HG03135 (cell line): Measurements from ENCODE around the gene NDUFV2.
"Not testable (repeated sequence)": the region's sequence is repeated elsewhere in the genome, so short reads cannot be mapped to it uniquely, and the experiment has no call there.

Source experiments
- ATAC-seq: cut with Tn5 transposase; IDR thresholded peaks from one replicate; pipeline ENCODE4 v1.9.1; 2021; ENCODE audit warnings: mild to moderate bottlenecking, moderate library complexity; ENCODE audit not compliant: unreplicated experiment

NDUFV2 gene

DNA sequence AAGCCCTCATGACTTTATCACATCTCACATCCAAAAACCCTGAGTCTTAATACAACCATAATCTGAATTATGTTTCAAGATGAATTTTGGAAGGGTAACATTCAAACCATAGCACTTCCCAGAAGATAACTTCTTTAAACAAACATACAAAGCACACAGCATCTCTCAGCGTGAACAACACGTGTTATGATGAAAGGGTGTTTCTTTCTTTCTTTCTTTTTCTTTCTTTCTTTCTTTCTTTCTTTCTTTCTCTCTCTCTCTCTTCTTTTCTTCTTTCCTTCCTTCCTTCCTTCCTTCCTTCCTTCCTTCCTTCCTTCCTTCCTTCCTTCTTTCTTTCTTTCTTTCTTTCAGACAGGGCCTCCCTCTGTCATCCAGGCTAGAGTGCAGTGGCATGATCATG, 13.8 kb upstream of the NDUFV2 start:
- ATAC-seq: not testable (repeated sequence)

DNA sequence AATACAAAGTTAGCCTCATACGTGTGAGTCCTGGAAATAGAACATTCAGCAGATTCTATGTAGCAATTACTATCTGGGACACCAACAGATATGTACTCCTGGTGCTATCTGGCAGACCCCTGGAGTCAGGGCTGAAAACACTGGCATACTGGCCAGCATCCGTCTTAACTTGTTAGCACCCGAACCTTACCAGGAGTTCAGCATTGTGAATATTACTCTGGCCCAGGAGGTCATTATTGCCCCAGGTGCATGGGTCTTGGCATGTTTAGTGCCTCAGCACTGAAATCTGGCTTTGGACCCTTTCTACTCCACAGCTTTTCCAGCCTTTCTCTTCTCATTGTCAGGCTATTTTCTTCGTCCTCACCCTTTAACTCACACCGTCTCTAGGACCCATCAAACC, 11.9 kb upstream of the NDUFV2 start:
- no peak for ATAC-seq

DNA sequence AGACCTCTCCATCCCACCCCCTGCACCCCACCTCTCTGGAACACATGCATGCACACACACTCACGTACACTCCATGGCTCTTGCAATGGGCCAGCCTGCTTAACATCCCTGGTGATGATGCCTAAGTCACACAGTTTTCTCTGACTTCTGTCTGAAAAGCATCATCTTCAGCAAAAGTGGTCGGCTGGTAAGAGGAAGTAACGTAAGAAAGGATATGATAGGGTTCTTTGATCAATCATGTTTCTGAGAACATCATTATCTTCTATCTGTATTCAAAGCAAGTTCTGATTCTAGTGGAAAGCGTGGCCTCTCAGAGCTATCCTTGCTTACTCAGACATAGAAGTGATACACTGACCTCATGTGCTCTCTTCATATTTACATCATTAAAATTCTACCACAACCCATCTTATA, 11.4 kb upstream of the NDUFV2 start:
- ATAC-seq: no peak

DNA sequence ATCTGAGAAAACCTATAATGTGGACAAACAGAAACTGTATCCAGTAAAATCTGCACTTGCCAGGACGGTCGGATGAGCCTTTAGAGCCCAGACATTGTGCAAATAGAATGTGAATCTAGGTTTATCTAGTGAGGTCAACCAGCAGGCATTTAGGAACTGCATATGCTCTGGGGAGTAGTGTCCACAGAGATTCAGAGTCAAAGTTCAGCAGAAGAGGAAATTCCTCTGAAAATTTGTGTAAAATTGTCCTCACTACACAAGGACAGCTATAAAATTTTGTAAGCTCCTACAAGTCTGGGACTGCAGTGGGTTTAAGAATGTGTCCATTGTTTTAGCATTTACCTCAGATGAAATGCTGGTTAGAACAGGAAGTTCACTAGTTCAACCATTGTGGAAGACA, 9.8 kb upstream of the NDUFV2 start:
- no peak for ATAC-seq

DNA sequence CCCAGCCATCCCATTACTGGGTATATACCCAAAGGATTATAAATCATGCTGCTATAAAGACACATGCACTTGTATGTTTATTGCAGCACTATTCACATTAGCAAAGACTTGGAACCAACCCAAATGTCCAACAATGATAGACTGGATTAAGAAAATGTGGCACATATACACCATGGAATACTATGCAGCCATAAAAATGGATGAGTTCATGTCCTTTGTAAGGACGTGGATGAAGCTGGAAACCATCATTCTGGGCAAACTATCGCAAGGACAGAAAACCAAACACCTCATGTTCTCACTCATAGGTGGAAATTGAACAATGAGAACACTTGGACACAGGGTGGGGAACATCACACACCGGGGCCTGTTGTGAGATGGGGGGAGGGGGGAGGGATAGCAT, 9.4 kb upstream of the NDUFV2 start:
- not testable (repeated sequence) for ATAC-seq

DNA sequence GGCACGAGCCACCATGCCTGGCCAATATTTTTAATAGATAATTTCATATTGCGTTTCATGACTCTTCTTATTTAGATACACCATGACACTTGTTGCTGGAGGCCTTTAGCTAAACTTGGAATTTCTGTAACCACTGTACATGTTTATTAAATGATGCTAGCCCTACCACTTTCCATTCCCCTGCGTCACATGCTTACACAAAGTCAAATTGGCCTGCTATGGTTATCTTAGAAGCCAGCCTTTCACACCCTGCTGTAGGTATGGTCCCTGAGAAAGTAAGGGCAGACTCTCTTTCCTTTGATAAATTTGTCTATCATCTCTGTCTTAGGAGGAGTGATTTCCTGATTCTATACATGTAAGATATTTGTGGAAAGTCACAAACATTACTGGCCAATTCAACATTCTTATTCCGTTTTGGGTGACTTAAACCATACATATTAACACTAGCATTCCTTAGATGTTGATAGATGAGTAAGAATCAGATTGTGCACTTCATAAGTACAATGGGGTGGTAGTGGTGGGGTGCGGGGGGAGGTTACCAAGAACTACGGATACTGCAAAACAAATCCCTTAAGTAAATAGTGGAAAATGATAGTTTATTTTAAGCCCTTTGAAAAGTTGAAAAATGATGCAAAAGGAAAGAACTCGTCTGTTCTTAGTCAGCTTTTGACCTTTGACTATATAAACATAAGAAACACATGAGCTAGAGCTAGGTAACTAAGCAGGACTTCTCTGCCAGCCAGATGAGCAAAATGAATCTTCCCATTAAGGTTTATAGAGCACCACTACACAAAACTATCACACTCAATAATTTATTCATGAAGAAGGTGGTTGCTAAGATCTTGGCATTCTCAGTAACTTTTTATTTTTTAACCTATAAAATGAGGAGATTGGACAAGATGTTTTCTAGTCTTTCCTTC, 7.9 kb upstream of the NDUFV2 start:
- ATAC-seq: no peak

DNA sequence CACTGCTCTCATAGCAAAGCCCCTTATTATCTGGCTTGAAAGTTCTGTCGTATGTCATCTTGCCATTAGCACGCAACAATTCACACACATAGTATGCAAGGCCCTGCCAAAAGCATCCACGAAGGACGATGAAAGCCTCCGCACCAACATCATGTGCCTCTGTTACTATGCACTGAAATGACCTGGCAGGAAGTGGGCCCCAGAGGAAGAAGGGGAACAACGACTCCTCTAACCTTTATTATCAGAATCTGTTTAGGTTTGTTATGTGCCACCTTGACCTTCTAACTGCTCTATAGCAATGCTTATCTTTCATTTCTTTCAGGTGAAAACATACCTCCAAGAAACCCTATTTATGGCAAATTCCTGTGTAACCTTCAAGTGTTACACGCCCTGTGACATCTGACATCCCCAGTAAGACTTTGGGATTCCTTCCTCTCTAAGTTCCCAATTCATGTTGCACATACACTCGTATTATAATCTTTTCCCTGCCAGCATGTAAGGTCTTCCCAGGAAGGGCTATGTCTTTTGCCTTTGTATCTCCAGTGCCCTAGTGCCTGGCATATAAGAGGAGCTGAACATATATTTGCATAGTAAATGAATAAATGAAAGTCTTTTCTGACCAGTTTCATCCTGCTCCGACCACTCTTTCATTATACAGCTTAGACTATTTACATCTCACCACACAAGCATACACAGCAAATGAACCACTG, 7.0 kb upstream of the NDUFV2 start:
- ATAC-seq: peak; percentile 89

DNA sequence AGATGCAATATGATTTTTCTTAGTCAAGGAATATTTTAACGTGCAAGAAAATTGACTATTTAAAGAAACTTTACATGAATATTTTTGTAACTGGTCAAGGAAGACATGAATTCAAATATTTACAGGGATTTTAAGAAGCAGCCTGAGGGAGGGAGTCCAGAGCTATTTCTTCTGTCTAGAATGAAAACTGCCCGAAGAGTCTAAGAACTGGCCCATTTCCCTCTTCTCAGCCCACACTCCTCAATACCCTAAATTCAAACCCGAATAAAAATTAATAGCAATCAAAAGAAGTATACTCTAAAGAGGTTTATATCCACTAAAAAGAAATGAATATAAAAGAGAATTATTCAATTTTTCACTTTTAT, 6.5 kb upstream of the NDUFV2 start:
- ATAC-seq: no peak

DNA sequence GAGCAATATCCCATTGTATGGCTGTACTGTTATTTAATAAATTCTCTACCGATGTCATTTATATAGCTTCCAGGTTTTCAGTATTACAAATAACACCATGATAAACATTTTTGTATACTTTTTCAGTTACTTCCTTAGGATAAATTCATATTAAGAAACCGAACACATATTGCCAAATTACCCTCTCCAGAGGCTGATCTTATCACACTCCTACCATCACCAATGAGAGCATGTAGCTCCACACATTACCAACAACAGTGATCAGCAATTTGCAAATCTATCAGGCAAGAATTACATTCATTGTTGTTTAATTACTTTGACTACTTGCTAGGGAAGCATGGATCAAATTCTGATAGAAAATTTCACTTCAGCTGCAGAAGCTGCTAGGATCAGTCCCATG, 5.8 kb upstream of the NDUFV2 start:
- ATAC-seq: no peak

DNA sequence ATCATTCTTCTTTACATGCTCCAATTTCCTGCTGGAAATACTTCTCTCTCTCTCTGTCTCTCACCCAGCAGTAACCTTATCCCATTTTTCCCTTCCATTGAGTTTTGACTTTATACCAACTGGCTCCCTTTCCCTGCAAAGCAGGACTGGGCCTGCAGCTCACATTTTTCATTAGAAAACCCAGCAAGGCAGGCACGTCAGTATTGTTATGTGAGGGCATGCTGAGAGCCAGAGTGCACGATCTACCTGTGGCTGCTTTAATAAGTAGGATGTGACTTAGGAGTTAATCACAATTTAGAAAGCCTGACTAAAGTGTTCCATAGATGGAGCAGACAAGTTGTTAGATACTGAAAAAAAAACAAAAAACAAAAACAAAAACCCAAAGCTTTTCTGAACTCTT, 5.2 kb upstream of the NDUFV2 start:
- ATAC-seq: no peak

DNA sequence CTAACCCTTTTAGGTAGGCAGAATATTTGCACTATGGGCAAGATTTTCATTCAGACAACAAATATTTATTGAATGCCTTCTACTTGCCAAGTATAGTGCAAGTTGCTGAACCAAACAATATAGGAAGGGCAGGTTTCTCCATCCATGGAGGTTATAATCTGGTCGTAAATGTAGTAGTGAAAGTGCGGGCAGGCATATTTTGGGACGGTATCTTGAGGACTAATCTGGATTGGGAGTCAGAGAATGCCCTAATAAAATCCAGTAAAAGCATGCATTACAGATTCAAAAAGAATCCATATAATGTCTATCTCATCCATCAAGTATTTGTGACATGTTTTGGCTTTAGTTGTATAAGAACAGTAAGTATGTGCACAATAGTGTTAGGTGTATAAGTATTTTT, 1.7 kb upstream of the NDUFV2 start:
- ATAC-seq: no peak

DNA sequence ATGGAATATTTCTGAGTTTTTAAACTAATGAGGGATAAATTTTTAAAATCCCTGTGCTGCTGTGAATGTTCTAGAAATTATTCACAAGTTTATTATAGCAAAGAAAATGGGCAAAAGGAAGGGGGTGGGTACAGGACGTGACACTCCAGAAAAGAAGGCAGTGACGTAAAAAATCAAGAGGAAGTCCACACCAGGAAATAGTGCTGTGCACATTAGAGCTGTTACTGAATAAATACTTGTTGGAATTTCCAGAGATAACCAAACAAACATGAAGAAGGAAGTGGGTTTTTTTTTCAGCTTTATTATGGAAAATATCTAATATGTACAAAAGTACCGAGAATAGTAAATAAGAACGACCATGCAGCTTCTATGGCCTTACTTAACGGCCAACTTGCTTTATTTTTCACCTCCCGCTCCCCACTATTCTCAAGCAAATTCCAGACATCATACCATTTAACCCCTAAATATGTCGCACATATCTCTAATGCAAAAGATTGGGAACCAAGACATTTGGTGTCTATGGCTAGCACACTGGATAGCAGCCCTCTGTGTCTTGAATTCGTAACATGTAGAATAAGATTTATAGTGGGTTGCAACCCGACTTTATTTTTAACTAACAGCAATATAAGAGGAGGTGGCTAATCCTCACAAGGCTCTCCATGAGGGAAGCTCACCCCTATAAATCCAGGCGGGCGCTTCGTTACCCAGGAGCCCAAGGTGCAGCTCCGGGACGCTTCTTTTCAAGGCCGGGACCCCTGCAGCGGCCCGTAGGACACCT, 580 bp upstream of the NDUFV2 start:
- ATAC-seq: peak; percentile 11

DNA sequence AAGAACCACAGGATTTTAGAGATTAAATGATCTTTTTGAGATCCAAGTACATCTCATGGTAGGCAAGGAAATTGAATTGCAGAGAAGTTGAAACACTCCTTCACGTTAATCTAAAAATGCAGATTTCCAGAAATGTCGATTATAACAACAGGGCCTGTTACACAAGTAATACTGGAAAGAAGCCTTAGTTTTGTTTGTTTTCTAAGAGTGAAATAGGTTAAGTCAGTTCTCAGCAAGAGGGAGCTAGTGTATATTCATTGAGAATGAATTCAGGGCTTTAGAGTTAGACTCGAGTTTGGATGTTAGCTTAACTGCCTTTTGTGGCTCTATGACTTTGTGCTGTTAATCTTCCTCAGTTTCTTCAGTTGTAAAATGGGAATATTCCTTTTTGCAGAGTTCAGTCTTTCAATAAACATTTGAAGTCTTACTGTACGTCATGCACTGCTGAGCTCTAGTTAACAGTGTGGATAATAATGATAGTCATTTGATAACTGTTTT, 926 bp downstream of the NDUFV2 start:
- no peak for ATAC-seq

DNA sequence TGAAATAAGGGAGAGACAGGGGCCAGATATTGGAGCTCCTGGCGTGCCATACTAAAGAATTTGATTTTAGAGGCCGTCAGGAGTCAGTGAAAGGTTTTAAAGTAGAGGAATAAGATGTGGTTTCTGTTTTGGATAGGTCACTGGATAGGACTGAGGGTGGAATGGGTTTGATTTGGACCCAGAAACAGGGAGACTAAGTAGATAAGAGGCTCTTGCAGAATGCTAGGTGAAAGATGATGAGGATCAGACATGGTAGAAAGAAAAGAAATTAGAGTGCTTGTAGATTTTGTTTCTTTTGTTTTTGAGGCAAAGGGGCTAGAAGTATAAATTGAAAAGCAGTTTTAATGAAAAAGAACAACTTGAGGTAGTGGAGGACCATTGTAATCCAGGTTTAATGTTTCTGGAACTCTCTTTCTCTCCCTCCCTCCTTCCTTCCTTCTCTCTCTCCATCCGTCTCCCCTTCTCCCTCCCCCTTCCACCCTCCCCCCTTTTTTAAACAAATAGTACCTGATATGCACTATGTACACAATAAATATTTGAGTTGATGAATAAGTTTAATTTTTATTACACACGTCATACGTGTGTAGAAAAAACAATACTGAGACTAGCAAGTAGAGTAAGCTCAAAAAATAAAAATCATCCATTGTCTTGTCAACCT, 1.9 kb downstream of the NDUFV2 start:
- no peak for ATAC-seq

DNA sequence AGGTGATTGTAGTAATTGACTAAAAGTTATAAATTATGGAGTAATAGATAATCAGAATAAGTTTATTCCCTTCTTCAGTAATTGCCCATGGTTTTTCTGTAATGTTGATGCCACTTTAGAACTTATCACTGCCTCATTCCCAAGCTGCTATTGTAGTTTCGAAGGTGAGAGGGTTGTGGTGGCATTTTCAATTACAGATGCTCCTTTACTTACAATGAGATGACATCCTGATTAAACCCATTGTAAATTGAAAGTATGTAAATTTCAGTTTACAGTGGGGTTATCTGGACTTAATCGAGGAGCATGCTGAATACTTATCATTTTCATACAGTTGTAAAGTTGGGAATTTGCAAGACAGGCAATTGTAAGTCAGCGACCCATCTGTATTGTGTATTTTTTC, 2.9 kb downstream of the NDUFV2 start:
- ATAC-seq: no peak

DNA sequence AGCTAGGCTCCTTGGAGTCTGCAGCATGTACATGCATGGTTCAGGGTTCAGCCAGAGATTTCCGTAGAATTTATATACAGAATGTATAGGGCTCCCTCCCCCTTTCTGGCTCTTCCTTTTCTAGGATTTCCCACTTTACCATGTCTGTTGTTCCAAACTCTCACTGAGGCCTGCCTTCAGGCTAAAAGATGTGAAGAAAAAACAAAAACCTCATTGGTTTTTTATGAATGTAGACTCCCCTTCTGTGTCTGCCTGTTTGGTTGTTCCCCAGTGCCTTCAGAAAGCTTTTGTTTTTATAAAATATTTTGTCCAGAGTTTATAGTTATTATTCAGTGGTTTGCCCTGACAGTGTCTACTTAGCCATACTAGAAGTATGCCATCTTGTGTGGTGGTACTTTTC, 3.6 kb downstream of the NDUFV2 start:
- ATAC-seq: no peak

DNA sequence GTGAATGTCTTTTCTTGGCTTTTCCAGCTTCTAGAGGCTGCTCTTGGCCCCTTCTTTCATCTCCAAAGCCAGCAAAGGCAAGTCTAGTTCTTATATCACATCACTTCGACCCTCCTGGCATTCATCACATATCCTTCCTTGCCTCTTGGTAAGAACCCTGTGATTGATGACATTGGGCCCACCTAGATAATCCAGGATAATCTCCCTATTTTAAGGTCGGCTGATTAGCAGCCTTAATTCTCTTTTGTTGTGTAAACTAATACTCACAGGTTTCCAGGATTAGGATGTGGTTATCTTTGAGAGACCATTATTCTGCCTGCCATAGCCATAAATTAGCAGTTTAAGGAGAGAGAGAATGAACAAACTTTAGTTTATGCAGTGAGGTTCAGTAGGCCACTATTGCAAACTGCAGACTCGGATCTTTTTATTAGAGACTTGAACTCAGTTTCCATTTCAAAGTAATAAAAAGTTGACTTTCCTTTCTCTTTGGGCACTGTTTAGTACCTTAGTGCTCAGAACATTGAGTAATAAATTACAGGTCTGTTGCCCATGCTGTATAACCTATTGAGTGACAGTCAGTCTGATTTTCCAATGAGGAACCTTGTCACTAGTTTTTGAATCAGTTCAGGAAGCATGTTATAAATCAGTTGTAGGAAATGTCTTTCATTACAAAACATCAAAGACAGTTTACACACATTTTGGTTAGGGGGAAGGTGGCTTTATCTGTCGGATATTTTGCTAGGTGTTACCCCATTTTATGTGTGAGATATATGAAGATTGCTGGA, 4.5 kb downstream of the NDUFV2 start:
- ATAC-seq: no peak

DNA sequence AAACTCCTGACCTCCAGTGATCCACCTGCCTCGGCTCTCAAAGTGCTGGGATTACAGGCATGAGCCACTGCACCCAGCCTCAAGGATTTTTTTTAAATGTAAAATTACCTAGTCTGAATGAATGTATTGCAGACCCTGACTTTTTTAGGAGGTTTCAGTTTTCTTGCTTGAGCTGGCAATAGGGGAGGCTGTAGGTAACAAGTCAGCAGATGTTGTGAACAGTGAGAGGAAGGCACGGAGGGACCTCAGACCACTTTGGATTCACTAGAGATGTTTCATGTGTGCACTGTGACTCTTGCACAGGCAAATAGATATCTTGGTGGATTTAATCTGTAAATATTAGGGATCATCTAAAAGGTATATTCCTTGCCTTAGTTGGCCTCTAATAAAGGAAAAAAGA, 6.4 kb downstream of the NDUFV2 start:
- ATAC-seq: no peak

DNA sequence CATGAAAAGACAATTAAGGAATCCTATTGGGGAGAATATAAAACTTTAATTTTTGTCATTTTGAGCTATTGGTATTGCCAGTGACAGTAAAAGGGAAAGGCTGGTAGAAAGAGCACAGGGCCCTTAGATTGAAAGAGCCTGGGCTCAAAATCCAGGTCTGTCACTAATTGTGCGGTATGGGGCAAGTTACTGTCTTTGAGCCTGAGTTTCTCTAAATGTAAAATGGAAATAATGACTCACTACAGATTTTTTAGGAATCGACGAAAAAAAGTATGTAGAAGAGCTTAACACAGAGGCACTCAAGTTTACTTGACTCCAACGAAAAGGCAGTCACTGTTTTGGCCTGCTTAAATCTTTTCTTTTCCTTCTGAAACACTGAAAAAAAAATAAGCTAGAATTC, 7.0 kb downstream of the NDUFV2 start:
- ATAC-seq: no peak

DNA sequence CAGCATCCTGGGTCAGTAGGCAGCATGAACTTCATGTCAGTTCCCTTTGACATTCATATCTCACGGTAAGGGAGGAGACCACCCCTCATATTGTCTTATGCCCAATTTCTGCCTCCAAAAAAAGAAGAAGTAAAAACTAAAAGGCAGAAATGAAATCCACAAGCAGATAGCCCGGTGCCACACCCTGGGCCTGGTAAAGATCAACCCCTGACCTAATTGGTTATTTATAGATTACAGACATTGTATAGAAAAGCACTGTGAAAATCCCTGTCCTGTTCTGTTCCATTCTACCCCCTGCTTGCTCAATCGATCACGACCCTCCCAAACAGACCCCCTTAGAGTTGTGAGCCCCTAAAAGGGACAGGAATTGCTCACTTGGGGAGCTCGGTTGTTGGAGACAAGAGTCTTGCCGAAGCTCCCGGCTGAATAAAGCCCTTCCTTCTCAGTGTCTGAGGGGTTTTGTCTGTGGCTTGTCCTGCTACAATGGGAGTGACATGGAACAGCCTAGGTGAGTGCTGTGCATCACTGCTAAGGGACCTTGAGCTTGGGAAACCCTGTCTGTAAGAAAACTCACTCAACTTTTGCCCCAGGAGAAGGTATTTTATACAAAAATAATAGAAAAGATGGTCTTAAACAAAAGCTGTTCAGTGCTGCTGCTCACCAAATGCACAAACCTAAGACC, 11.1 kb downstream of the NDUFV2 start:
- ATAC-seq: no peak
